Measurements from ENCODE around the gene SLC9A1.
"Not testable (repeated sequence)": the region's sequence is repeated elsewhere in the genome, so short reads cannot be mapped to it uniquely, and the experiment has no call there.

Gene SLC9A1

DNA sequence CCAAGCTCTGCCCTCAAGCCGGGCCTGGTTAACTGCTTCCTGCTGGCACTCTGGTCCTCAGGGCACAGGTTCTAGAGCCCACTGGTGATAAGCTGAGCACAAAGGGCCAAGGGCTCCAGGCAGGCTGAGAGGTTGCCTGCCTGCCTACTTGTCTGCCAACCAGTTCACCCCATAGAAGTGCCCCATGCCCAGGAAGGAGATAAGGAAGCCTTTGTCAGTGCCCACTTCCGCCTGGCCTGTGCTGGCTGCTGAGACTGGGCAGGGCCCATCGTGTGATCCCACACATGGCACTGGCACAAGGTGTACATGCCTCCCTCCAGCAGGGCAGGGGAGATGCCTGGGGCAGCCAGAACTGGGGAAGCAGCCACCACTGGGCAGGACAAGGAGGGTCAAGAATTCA is 24.1 kb downstream of the SLC9A1 start:
- DNase-seq = no peak

GRCh38 chr1:27129225-27129624 is 25.7 kb downstream of the SLC9A1 start:
- DNase-seq = no peak

DNA sequence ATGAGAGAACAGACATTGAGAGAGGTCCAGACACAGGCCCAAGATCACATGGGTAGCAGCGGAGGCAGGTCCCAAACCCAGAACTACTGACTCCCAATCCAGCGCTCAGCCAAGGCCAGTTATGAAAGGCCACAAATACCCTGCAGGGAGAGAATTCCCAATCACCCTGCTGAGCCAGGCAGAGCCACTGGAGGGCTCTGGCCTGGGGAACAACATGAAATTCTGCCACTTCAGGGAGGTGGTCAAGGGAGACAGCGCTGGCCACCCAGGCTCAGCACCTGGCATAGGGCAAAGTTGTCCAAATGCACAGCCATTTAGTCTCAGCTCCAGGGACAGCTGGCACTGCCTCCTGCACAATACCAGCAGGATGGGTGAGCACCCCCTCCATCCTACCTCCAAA is 27.5 kb downstream of the SLC9A1 start:
- DNase-seq = no peak

DNA sequence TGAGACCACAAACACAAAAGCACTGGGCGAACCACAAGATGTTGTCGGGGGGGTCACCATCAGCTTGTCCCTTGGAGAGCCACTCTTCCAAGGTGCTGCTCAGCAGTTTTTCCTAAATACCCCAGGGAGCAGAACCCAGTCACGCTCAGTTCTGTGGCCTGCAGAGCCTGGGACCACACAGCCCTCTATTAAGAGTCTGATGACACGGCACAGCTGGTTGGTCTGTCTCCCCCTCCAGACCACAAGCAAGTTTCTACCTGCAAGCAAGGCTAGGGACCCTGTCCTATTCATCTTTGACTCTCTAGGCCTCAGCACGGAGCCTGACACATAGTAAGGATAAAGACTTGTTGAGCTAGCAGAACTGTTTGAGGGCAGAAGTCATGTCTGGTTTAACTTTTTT is 28.5 kb downstream of the SLC9A1 start:
- DNase-seq = no peak

DNA sequence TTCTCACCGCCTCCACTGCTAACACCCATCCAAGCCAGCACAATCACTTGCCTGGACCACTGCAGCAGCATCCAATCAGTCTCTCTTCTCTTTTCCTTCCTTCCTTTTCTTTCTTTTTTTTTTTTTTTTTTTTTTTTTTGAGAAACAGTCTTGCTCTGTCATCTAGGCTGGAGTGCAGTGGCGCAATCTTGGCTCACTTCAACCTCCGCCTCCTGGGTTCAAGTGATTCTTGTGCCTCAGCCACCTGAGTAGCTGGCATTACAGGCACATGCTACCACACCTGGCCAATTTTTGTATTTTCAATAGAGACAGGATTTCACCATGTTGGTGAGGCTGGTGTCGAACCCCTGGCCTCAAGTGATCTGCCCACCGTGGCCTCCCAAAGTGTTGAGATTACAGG is 29.8 kb downstream of the SLC9A1 start:
- DNase-seq = not testable (repeated sequence)

DNA sequence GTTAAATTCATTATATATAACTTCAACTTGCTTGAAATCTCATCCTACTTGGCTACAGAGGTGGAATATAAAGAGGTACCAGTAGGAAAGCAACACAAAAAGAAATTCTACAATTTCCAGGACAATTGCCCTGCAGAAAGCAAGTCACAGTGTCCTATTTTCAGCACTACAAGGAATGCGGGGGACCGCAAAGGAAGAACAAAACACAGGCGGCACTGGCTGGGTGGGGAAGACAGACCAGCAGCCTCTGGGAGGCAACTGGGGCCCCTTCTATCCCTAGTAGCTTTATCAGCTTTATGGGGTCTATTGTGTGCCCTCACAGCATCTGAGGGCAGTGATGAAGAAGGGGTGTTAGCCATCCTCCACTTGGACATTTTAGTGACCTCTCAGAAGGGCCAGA is 30.5 kb downstream of the SLC9A1 start:
- DNase-seq = no peak

- no peak for DNase-seq
These were observed 32.3 kb downstream of the SLC9A1 start for GRCh38 chr1:27122652-27123051.

DNA sequence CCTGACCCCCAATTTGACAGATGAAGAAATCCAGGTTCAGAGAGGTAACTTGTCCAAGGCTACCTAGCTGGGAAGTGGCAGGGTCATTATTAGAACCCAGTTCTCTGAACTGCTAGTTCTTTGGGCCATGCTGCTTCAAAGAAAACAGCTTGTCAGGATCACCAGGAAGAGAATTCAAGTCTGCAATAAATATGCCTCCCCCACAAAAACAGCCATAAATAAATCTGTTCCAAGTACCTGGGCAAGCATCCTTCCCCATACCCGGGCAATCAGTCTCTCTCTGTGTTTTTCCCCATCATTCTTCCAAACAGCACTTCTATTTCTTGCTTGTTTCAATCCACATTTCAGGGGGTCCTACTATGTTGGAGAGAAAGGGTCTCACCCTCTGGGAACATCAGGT is 34.1 kb downstream of the SLC9A1 start:
- no peak for DNase-seq

DNA sequence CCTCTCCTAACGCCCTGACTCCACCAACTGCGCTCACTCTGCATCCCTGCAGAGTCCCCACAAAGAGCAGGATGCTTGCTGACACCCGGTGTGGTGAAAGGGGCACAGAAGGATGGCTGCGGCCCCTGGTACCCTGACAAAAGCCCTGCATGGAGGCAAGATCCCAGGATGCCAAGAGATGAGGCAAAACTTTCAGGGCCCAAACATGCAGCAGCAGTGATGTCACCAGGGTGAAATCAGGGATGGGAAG is 36.6 kb downstream of the SLC9A1 start:
- DNase-seq = no peak

- DNase-seq = no peak
These were observed 37.0 kb downstream of the SLC9A1 start for GRCh38 chr1:27117733-27118439.

DNA sequence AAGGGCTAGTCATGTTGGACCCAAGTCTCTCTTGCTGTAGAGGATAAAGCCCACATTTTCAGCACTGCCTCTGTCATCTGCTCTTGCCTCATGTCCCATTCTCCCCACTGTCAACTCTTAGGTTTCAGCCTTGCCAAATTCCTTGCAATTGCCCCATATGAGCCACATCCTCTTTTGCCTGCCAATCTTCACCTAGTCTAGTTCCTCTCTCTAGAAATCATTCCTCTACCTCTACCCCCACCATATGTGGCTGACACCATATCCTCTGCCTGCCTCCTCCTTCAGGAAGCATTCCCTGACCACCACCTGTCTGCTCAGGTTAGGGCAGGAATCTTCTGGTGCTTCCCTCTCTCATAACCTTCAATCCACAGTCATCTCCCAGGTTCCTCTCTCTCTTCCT is 38.2 kb downstream of the SLC9A1 start:
- DNase-seq = peak; percentile 79

- DNase-seq = no peak
These were observed 38.7 kb downstream of the SLC9A1 start for GRCh38 chr1:27116232-27116631.

- no peak for DNase-seq
These were observed 40.4 kb downstream of the SLC9A1 start for GRCh38 chr1:27114546-27114945.

- no peak for DNase-seq
These were observed 41.1 kb downstream of the SLC9A1 start for GRCh38 chr1:27113861-27114260.

GRCh38 chr1:27111626-27112573 is 43.0 kb downstream of the SLC9A1 start:
- peak; percentile 93 for DNase-seq

DNA sequence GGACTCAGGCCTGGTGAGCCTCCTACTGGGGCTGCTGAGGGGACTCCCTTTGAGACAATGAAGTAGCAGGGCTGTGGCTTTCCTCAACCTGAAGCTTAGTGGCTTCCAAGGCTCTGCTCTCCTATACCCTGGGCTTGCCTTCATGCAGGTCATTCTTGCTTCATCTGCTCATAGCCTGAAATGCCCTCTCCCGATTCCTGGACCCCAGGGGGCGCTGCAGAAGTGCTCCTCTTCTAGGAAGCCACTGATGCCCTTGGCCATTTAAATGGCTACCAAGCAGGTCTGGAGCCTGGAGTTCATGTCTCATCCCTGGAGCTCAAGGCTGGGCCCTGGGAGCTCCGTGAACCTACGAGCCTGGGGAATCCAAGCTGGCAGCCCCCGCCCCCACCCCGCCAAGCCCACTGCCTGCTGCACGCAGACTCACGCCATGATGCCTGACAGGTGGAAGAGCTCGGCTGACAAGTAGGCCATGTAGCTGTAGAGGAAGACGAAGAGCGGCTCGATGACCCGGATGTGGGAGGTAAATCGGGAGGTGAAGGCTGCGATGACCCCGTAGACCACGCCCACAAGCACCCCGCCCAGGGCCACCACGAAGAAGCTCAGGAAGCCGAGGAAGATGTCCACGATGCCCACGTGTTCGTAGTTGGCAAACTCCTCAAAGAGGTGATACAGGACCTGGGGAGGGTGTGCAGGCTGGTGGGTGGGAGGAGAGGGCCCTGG is 45.7 kb downstream of the SLC9A1 start:
- no peak for DNase-seq

GRCh38 chr1:27108588-27108987 is 46.3 kb downstream of the SLC9A1 start:
- no peak for DNase-seq

GRCh38 chr1:27106561-27107323 is 48.2 kb downstream of the SLC9A1 start:
- DNase-seq = no peak

GRCh38 chr1:27105018-27105417 is 49.9 kb downstream of the SLC9A1 start:
- DNase-seq = no peak

DNA sequence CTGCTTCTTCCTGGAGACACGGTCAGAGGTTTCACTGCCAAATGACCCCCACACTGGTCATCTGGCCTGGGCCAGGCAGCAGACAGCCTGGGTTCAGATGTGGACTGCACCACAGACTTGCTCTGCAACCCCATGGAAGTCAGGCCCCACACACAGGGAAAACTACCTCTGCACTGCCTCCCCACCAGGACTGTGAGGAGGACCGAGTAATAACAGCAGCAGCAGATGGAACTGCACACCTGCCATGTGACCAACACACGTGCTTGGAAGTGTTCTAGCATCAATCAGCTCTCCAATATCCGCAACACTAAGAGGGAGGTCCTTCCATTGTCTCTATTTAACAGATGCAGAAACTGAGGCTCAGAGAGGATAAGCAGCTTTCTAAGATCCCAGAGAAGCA is 51.4 kb downstream of the SLC9A1 start:
- no peak for DNase-seq

DNA sequence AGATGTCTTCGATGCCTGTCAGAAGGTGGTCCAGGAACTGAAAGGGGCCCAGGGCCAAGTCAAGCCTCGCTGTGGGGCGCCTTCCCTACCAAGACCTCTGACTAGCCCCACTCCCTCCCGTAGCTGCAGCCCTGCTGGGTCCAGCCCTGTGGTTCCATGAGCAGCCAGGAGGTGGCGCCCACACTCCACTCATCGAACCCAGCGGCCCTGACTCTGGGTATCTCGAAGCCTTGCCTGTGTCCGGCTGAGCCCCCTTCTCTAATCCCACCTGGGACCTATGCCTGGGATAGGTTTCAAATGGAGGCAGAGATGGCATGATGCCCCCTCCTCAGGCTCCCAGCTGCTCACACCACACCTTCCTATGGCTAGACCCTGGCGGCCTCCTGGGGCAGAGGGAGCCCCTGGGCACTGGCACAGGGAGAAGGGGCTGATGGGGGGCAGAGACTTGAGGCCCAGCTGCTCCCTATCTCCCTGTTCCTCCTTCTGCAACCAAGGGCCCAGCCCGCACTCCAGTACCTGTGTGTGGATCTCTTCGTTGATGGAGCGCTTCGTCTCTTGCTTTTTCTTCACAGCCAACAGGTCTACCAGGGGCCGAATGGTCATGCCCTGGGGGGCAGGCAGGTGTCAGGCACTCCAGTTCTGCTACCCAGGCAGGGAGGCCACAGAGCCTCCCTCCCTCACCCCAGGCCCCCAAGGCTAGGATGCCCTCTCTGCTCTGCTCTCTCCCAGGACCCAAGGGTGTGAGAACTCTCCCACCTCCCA is 52.0 kb downstream of the SLC9A1 start:
- DNase-seq = no peak

- DNase-seq = no peak
These were observed 52.7 kb downstream of the SLC9A1 start for GRCh38 chr1:27102134-27102706.
